GM04504 (cell line): ENCODE measurements around the gene VGLL2.
"Not testable (repeated sequence)": the region's sequence is repeated elsewhere in the genome, so short reads cannot be mapped to it uniquely, and the experiment has no call there.

ENCODE experiments used
- DNase-seq: peaks from one replicate; pipeline ENCODE4 v3.0.0-alpha.2; 2012; ENCODE audit warnings: low read depth

The VGLL2 gene, protein sequence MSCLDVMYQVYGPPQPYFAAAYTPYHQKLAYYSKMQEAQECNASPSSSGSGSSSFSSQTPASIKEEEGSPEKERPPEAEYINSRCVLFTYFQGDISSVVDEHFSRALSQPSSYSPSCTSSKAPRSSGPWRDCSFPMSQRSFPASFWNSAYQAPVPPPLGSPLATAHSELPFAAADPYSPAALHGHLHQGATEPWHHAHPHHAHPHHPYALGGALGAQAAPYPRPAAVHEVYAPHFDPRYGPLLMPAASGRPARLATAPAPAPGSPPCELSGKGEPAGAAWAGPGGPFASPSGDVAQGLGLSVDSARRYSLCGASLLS

GRCh38 chr6:117265410-117266256, at the start of gene VGLL2:
Gene VGLL2 (plus strand): TSS chr6:117265558. CDS start chr6:117265764, 206 bp downstream.
- no peak for DNase-seq

GRCh38 chr6:117222861-117223260, 42.5 kb upstream of the VGLL2 start:
- DNase-seq, result no peak

- no peak for DNase-seq
Observed at GRCh38 chr6:117226778-117227177, 38.6 kb upstream of the VGLL2 start.

DNA sequence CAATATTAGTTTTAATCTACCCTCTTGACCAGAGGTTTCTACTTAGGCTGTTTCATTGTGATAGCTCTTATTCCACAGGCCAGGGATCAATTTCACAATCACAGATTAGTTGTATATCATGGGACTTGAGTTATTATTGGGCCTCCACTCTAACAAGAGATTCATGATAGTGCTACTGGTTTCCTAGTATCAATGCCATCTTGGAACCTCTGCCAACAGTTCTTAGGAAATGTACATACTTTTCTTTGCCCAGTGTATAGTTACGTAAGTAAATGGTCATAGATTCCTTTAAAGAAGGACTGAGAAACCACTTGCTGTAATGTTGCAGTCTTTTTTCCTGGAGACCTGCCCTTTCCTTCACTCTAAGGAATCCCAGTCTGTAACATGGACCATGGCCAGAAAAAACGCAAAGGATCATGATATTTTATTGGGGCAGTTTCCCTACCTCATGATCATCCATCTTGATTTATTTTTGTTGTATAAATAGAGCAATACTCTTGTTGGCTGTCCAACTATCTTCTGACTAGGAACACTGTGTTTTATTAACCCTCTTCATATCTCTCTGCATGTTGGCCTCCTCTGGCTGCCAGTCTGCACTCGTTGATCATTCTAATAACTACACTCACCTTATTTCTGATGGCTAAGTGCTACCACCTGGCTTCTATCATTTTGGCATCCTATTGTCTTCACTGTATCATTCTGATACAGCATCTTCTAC, 38.0 kb upstream of the VGLL2 start:
- DNase-seq, result no peak

DNA sequence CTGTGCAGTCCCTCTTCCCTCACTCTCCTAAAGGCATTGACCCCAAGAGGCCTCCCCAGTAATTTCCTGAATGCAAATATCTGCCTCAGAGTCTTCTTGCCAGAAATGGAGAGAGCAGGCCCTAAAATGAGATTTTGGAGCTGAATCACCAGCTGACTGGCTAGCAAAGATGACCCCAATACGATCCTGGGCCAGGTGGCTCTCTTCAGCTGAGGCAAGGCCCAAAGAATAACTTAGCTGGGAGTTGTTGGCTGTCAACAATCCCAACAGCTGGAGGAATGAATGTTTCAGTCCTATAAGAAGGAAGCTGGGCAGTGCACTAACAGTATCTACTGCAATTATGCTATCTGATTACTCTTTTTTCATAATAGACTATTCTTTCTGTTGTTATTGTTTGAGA, 37.2 kb upstream of the VGLL2 start:
- DNase-seq, result no peak

GRCh38 chr6:117229870-117230269, 35.5 kb upstream of the VGLL2 start:
- no peak for DNase-seq

DNA sequence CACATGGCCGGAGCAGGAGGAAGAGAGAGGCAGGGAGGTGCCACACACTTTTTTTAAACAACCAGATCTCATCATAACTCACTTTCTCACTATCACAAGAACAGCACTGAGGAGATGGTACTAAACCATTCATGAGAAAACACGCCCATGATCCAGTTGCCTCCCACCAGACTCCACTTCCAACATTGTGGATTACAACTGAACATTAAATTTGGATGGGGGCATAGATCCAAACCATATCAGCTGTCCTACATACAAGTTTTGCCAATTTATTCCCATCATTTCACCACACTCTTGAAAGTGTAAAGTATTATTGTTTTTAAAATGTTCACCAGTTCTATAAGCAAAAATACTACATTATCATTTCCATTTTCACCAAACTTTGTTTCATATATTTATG, 33.9 kb upstream of the VGLL2 start:
- DNase-seq, result no peak

DNA sequence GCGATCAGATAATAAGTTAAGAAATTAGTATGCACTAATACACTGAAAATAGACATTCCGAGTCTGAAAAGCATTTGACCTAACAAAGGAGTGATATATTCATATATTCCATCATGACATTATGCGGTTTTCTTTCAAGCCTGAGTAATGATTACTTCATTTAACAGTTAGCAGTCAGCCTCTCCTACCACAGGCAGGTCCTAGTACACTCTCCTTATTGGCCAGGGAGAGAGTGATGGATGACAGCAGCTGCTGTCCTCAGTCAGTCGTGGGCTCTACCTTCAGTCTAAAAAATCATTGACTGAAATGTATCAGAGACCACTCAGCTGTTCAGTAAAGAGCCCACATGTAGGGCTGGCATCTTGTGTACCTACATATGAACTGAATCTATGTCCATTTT, 33.2 kb upstream of the VGLL2 start:
- DNase-seq, result no peak

GRCh38 chr6:117233145-117233544, 32.2 kb upstream of the VGLL2 start:
- DNase-seq, result no peak

DNA sequence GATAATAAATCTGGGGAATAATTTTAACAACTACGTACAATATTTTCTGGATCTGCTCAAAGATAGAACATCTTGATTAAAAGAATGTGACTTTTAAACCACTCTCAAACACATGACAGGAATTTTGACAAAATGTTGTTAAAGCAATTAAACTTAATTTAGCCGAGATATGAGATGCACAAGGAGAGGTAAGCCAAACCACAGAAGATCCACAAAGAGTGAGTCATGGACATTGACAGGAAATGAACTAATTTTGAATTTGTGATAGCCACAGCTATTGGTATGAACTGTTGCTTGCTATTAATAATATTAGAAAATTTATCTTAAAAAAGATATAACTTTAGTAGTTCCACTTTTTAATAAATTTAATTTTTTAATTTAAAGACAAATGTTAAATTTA, 27.8 kb upstream of the VGLL2 start:
- DNase-seq, result no peak

DNA sequence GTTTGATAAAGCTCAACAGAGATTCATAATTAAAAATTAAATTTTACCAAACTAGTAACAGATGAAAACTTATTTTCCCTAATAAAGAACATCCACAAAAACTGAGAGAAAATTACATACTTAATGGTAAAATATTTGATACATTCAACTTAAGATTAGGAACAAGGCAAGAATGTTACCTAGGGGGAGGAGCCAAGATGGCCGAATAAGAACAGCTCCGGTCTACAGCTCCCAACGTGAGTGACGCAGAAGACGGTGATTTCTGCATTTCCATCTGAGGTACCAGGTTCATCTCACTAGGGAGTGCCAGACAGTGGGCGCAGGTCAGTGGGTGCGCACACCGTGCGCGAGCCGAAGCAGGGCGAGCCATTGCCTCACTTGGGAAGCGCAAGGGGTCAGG, 20.8 kb upstream of the VGLL2 start:
- not testable (repeated sequence) for DNase-seq

DNA sequence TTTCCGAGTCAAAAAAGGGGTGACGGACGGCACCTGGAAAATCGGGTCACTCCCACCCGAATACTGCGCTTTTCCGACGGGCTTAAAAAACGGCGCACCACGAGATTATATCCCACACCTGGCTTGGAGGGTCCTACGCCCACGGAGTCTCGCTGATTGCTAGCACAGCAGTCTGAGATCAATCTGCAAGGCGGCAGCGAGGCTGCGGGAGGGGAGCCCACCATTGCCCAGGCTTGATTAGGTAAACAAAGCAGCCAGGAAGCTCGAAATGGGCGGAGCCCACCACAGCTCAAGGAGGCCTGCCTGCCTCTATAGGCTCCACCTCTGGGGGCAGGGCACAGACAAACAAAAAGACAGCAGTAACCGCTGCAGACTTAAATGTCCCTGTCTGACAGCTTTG, 20.4 kb upstream of the VGLL2 start:
- not testable (repeated sequence) for DNase-seq

DNA sequence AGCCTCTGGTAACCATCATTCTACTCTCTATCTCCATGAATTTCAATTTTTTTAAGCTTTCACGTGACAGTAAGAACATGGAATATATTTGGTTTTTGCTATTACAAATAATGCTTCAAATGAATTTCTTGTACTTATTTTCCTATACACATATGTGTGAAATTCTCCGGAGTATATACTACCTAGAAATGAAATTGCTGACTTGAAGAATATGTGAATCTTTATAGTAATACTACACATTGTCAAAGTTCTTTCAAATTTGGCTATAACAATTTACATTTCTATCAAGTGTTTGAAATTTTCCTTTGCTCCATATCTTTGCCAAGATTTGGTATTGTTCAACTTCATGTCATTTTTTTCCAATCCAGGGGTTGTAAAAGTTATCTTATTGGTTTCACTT, 11.6 kb upstream of the VGLL2 start:
- DNase-seq, result no peak

DNA sequence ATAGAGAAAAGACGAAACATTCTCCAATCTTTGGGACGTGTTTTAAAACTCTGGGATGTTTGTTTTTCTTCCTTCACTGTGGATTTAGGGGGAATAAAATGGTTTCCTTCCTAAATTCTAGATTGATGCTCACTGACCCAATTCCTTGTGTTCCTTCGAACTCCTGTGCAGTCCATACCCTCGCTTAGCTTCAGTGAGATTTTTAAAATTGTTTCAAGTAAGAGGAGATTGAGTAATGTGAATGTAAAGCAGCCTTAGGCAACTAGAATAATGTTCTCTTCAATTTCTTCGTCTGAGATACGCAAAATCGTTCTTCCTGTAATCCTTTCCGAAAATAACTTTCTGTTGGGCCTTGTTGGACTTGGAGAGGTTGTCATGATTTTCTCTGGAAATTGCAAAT, 2.6 kb upstream of the VGLL2 start:
- DNase-seq, result no peak

- no peak for DNase-seq
Observed at GRCh38 chr6:117263353-117263927, 1.9 kb upstream of the VGLL2 start.

DNA sequence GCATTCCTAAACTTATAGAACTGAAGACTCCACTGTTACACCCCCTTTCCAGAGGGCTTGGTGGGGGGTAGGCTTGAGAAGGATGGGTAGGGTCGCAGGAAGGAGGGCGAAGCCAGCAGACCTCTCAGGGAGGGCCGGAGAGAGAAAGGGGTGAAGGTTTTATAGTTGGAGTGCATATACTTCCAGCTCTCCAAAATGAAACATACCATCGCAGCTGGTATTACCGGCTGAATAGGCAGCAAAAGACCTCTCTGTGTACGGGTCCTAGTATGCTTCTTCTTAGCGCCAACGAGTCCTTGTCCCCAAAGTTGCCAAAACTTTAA, 1.0 kb upstream of the VGLL2 start:
- no peak for DNase-seq

GRCh38 chr6:117264692-117265409, 507 bp upstream of the VGLL2 start:
- DNase-seq, result no peak

DNA sequence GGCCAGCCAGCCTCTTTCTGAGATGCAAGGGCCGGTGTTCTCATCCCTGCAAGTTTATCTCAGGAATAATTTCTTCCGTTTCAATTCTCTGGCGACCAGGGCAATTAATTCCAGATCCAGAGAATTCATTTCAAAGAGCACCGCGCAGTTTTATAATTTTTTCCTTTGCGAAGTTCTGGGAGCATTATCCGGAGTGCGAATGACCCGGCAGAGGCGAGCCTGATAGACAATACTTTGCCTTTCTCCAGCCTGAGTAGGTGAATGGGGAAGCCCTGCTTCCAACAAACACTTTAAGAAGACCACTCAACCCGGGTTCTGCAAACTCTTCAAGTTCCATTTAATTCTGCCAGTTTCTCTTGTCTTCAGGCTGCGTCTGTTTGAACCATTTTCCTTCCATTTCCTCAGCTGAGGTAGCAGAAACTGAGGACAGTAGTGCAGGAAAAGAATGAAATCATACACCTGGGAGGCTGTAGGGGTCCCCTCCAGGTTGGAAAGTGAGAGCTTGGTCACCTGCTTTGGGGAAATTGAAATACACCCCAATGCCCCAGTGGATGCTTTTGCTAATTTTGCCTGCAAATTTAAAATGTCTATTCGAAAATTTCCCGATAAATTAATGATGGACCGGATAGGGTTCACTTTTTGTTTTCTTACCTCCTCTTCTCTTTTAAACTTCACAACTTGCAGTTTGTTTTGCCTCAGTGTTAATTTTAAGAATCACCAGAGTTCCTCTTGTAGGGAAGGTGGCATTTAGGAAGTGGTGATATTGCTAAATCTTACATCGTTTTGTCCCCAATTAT, 1.1 kb downstream of the VGLL2 start:
- no peak for DNase-seq

GRCh38 chr6:117267054-117267347, 1.6 kb downstream of the VGLL2 start:
- DNase-seq, result no peak

GRCh38 chr6:117267766-117268534, 2.6 kb downstream of the VGLL2 start:
- DNase-seq, result no peak

DNA sequence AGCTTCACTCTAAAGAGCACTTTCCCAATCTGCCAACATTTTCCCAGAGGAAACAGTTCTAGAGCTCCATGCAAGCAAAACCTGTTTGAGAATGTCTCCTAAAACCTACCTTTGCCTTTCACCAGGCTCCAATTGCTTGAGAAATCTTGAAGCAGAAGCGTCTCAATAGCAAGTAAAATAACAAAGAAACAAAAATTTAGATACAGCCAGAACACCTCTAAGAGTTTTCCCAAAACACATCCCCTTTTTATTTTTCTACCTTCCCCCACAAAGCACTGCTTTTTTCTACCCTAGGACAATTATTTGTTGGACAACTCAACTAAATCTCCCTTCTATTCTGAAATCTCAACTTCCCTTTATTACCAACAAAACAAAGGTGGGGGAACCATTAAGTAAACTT, 3.6 kb downstream of the VGLL2 start:
- DNase-seq, result no peak
